Measurements from ENCODE around the gene MLC1.
A peak's percentile ranks its signal among the peaks of the same experiment; 100 is the strongest.

The MLC1 gene

DNA sequence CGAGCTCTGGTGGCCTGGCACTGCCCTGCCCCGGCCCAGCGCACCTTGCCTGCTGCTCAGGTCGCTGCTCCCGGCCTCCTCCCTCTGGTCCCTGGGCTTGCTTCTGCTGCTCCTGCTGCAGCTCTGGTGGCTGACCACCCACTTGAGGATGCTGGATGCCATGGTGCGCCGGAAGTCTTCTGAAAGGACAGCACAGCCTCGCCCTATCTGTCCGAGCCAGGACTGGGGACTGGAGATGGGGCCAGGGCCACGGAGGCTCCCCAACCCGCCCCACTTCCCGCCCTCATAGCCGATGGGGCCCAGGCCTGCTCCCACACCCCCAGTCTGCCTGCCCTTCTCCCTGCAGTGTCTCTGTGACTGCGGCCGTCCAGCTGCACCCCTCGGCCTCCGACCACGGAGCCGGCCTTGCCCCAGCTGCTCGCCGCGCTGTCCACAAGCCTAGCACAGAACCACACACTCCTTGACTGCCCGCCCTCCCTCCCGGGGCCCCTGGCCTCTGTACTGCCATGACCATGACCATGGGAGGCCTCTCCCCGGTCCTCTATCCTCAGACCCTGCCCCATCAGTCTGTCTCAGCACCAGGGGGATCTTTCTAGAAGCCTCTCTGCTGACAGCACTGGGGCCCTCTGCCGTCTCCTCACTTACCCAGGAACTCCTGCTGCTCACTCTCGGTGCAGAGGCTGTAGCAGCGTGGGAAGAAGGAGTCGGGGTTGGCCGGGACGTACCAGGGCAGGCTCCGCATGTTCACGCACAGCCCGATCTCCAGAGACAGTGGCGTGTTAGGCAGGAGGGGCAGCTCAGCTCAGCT is 39.8 kb downstream of the MLC1 start:
- no peak overlapping the region for H3K9ac ChIP-seq (ENCODE audit: low read depth, low read length, poor library complexity, severe bottlenecking)

DNA sequence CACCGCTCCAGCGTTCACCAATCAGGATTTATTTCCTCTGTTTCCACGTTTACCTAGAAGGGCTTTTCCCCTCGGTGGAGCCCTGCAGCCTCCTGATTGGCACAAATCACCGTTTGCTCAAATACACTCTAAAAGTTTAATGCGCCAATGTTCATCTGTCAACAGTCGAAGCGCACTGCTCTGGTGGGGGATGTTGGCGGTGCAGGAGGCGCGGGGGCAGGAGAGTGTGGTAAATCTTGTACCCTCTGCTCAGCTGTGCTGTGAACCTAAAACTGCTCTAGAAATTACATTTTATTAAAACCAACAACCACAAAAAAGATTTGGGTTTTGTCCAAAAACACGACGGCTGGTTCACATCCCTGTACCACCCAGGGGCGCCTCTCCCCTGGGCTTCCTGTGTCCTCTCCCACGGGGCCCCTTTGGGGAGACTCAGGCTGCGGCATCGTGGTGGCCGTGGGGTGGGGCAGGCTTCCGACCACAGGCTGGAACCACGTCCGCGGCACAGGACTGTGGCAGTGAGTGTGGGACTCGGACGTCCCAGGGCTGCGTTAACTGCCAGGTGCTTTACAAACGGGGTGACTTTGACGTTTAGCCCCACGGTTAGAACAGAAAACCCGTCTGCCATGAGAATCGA is 40.6 kb downstream of the MLC1 start:
- Histone ChIP-seq H3K79me2 (ENCODE audit: insufficient read depth, low read length) (no peaks in the 10 kb centered on the region), H3K4me1 (ENCODE audit: insufficient read depth, low read length, poor library complexity, severe bottlenecking) (peaks cover 18% of the 10 kb centered on the region), H3K9ac (ENCODE audit: low read depth, low read length, poor library complexity, severe bottlenecking) (no peak overlapping the region), H3K9me3 (ENCODE audit: insufficient read depth, low read depth, low read length) (no peaks in the 10 kb centered on the region), H3K4me3 (ENCODE audit: low read length, poor library complexity, severe bottlenecking) (peak overlapping the region; percentile 47), H2AFZ (ENCODE audit: low read length) (peak overlapping the region; percentile 48; the same call in 1 of the 2 replicates), H3F3A (ENCODE audit: low read depth) (no peaks in the 10 kb centered on the region), H3K27me3 (ENCODE audit: insufficient read depth, low read length, poor library complexity, severe bottlenecking) (no peaks in the 10 kb centered on the region), H3K4me2 (ENCODE audit: low read depth, low read length, poor library complexity, severe bottlenecking) (peak overlapping the region; percentile 74), H3K36me3 (ENCODE audit: insufficient read depth, low read length) (no peaks in the 10 kb centered on the region), H3K9me2 (replicated peaks; ENCODE audit: low read depth, low read length) (no peaks in the 10 kb centered on the region), H4K20me1 (ENCODE audit: insufficient read depth, low read length, poor library complexity, severe bottlenecking) (no peaks in the 10 kb centered on the region)
- no peak for TF ChIP-seq EZH2phosphoT487 (IDR thresholded peaks at IDR 0.05; ENCODE audit: borderline replicate concordance)
- TF ChIP-seq, protein P1, sequence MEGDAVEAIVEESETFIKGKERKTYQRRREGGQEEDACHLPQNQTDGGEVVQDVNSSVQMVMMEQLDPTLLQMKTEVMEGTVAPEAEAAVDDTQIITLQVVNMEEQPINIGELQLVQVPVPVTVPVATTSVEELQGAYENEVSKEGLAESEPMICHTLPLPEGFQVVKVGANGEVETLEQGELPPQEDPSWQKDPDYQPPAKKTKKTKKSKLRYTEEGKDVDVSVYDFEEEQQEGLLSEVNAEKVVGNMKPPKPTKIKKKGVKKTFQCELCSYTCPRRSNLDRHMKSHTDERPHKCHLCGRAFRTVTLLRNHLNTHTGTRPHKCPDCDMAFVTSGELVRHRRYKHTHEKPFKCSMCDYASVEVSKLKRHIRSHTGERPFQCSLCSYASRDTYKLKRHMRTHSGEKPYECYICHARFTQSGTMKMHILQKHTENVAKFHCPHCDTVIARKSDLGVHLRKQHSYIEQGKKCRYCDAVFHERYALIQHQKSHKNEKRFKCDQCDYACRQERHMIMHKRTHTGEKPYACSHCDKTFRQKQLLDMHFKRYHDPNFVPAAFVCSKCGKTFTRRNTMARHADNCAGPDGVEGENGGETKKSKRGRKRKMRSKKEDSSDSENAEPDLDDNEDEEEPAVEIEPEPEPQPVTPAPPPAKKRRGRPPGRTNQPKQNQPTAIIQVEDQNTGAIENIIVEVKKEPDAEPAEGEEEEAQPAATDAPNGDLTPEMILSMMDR (conservative IDR thresholded peaks at IDR 0.05; ENCODE audit: low read length), result 0 out of 2 replicates have a peak, but pooled peaks have one; percentile 17

More for the DNA sequence above, 39.8 kb downstream of the MLC1 start:
- TF ChIP-seq, protein P1 (conservative IDR thresholded peaks at IDR 0.05; ENCODE audit: low read length), result no peak
- no peak for TF ChIP-seq EZH2phosphoT487 (IDR thresholded peaks at IDR 0.05; ENCODE audit: borderline replicate concordance)
- no peaks in the 10 kb centered on the region for H3K27me3 ChIP-seq (ENCODE audit: insufficient read depth, low read length, poor library complexity, severe bottlenecking)
- H3K4me2 ChIP-seq (ENCODE audit: low read depth, low read length, poor library complexity, severe bottlenecking), result peak overlapping the region; percentile 74
- H3K9me2 ChIP-seq (replicated peaks; ENCODE audit: low read depth, low read length), result no peaks in the 10 kb centered on the region
- no peaks in the 10 kb centered on the region for H3K36me3 ChIP-seq (ENCODE audit: insufficient read depth, low read length)
- no peaks in the 10 kb centered on the region for H3K9me3 ChIP-seq (ENCODE audit: insufficient read depth, low read depth, low read length)
- H3K79me2 ChIP-seq (ENCODE audit: insufficient read depth, low read length), result no peaks in the 10 kb centered on the region
- H4K20me1 ChIP-seq (ENCODE audit: insufficient read depth, low read length, poor library complexity, severe bottlenecking), result no peaks in the 10 kb centered on the region
- H3K4me1 ChIP-seq (ENCODE audit: insufficient read depth, low read length, poor library complexity, severe bottlenecking), result peaks cover 18% of the 10 kb centered on the region
- no peaks in the 10 kb centered on the region for H3F3A ChIP-seq (ENCODE audit: low read depth)
- H2AFZ ChIP-seq (ENCODE audit: low read length), result no peak overlapping the region
- no peak overlapping the region for H3K4me3 ChIP-seq (ENCODE audit: low read length, poor library complexity, severe bottlenecking)

DNA sequence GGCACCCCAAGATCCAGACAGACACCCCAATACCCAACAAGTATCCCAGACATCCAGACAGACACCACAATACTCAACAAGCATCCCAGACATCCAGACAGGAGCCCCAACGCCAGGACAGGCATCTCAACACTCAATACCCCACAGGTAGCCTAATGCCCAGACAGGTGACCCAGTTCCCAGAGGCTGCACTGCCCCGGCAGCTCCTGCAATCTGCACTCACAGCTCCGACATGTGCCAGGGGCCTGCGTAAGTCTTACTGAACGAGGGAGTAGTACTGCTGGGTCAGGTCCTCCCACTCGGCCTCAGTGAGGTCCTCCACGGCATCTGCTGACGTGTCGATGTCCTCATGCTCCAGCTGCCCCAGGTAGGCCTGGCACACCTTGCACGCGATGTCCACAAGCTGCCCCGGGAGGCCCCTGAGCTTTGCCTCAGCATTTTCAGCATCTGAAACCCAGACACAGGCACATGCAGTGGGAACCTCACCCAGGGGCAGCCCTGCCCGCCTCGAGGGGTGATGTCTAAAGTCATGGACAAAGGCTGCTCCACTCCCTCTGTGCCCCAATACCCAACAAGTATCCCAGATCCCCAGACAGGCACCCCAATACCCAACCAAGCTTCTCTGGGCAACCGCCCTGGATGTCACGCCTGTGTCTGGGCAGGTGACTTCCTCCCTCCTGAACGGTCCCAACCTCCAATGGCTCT is 43.7 kb downstream of the MLC1 start:
- TF ChIP-seq EZH2phosphoT487 (IDR thresholded peaks at IDR 0.05; ENCODE audit: borderline replicate concordance), result no peak
- TF ChIP-seq, protein P1 (conservative IDR thresholded peaks at IDR 0.05; ENCODE audit: low read length), result no peak
- H3K36me3 ChIP-seq (ENCODE audit: insufficient read depth, low read length), result no peaks in the 10 kb centered on the region
- H3K9ac ChIP-seq (ENCODE audit: low read depth, low read length, poor library complexity, severe bottlenecking), result no peak overlapping the region
- peaks cover 18% of the 10 kb centered on the region for H3K4me1 ChIP-seq (ENCODE audit: insufficient read depth, low read length, poor library complexity, severe bottlenecking)
- H3K4me2 ChIP-seq (ENCODE audit: low read depth, low read length, poor library complexity, severe bottlenecking), result no peak overlapping the region
- H3K27me3 ChIP-seq (ENCODE audit: insufficient read depth, low read length, poor library complexity, severe bottlenecking), result no peaks in the 10 kb centered on the region
- H3F3A ChIP-seq (ENCODE audit: low read depth), result no peaks in the 10 kb centered on the region
- no peaks in the 10 kb centered on the region for H4K20me1 ChIP-seq (ENCODE audit: insufficient read depth, low read length, poor library complexity, severe bottlenecking)
- H2AFZ ChIP-seq (ENCODE audit: low read length), result no peak overlapping the region
- H3K9me3 ChIP-seq (ENCODE audit: insufficient read depth, low read depth, low read length), result no peaks in the 10 kb centered on the region
- no peaks in the 10 kb centered on the region for H3K79me2 ChIP-seq (ENCODE audit: insufficient read depth, low read length)
- H3K9me2 ChIP-seq (replicated peaks; ENCODE audit: low read depth, low read length), result no peaks in the 10 kb centered on the region
- no peak overlapping the region for H3K4me3 ChIP-seq (ENCODE audit: low read length, poor library complexity, severe bottlenecking)
